Lower leg skin (tissue), 4 donors: ENCODE data around the gene GNG2. TPM values are rescaled to one million over a fixed set of nuclear protein-coding genes. Genes with fewer than 3 reads are reported as not detected.

Experiments used
- DNase-seq, 2 donors: peaks; one replicate each; pipeline ENCODE4 v3.0.0-alpha.2; 2019; ENCODE audit warnings: low spot score in 2 of 2
- H3K4me3 ChIP-seq: fragments of 200-600 bp; sonication (generic); 2 replicates; pipeline ENCODE4 v1.5.1; 2017; ENCODE audit warnings: mild to moderate bottlenecking, low read depth; ENCODE audit not compliant: poor library complexity, severe bottlenecking
- CTCF ChIP-seq, 3 donors: fragments of 450-650 bp; IDR thresholded peaks; one replicate each; pipeline ENCODE4 v1.5.1; 2016; ENCODE audit warnings: antibody characterized with exemption in 3 of 3, mild to moderate bottlenecking in 3 of 3, moderate library complexity in 2 of 3
- POLR2A ChIP-seq, 2 donors: fragments of 450-650 bp; IDR thresholded peaks; one replicate each; pipeline ENCODE4 v1.6.1; 2016 to 2017; ENCODE audit warnings: antibody characterized with exemption in 2 of 2, mild to moderate bottlenecking in 1 of 2, moderate library complexity in 1 of 2
- WGBS, 2 donors: methylation state at CpG; one replicate each; pipeline ENCODE4 v1.1.5; 2018; 5-methylcytosine and 5-hydroxymethylcytosine counted together
- intact Hi-C: fragments of 100-400 bp; cut with DNase I; formaldehyde crosslinking; loops from one replicate; pipeline ENCODE4 v1.15.0; 2023; ENCODE audit warnings: low total_unique reads
- total RNA-seq, 4 donors: library from RNA; depleted of rRNA; stranded (reverse); fragments of >200 nt; gene quantifications; one replicate each; pipeline ENCODE4 v1.1.0, GENCODE V29; 2016

The GNG2 gene
- total RNA-seq, 4 donors from 2014 or later, result 4.0 to 6.6 (median 5.0) TPM

- 78 to 86% methylated on average over 2 of the region's 2 CpGs for WGBS, 2 donors
- no peak for TF ChIP-seq POLR2A (IDR thresholded peaks at IDR 0.05)
- TF ChIP-seq CTCF (IDR thresholded peaks at IDR 0.05), result no peak
- H3K4me3 ChIP-seq, result no peak overlapping the region
- intact Hi-C loops, result no loop called here
- DNase-seq, result no peak
These were observed 7.3 kb downstream of the GNG2 start for GRCh38 chr14:51867741-51868140.

DNA sequence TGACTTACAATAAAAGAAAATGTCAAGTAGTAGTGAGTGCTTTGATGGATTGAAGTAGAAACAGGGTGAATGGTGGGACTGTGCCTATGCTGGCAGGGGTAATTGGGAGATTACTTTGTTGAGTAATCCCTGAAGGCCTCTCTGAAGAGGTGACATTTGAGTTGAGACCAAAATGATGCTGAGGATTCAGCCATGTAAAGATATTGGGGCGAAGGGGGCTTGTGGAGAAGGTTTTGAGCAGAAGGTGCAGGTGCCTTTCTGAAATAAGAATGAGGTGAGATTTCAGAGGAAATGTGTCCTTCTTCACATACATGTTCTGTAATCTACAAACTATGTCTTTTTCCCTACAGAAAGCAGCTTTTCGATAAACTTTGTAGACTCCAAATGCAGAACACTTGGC, 8.0 kb downstream of the GNG2 start:
- intact Hi-C loops, result no loop called here
- H3K4me3 ChIP-seq, result no peak overlapping the region
- TF ChIP-seq CTCF (IDR thresholded peaks at IDR 0.05) (no peak), POLR2A (IDR thresholded peaks at IDR 0.05) (no peak)
- WGBS, 2 donors, result 80 to 85% methylated on average over 2 of the region's 2 CpGs
- no peak for DNase-seq

DNA sequence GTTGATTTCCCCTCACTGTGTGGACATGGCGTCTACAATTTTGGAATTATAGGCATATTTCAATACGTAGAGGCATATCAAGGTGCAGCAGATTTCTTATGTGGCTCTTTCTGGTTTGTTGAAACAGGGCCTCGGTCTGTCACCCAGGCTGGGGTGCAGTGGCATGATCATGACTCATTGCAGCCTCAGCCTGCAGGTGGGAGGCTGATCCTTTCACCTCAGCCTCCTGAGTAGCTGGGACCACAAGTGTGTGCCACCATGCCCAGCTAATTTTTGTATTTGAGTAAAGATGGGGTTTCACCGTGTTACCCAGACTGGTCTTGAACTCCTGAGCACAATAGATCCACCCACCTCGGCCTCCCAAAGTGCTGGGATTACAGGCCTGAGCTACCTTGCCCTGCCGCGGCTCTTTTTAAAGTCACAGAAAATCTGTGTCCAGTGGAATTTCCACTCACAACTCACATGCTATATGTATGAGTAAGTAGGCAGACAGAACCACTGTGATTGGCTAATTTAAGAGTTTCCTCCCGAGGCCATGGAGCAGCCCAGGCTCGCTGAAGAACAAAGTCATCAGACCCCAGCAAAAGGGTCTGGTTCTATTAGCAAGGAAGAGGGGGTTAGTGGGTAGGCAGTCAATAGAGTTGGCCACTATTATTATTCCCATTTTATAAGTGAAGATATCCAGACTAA, 9.1 kb downstream of the GNG2 start:
- intact Hi-C loops, result no loop called here
- TF ChIP-seq CTCF (IDR thresholded peaks at IDR 0.05) (no peak), POLR2A (IDR thresholded peaks at IDR 0.05) (no peak)
- WGBS, 2 donors, result 90 to 91% methylated on average over 9 of the region's 9 CpGs
- no peak for DNase-seq
- H3K4me3 ChIP-seq, result no peak overlapping the region

DNA sequence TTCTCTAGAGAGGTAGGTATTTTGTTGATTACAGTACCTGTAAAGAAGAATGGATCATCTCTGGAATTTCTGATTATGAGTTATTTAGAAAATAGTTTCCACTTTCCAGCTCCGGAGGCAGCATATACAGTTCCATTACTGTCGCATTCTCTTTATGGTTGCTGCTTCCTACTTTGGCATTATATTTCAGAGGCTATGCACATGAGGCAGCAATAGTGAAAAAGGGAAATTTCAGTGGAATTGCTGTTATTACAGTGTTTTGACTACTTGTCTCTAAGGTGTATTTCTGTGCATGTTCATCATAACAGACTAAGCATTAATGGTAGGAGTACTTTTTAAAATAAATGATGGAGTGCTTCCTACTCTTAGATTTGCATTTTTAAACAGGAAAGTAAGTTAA, 10.2 kb downstream of the GNG2 start:
- WGBS, 2 donors, result 87 to 93% methylated on average over 2 of the region's 2 CpGs
- no peak overlapping the region for H3K4me3 ChIP-seq
- intact Hi-C loops, result no loop called here
- TF ChIP-seq POLR2A (IDR thresholded peaks at IDR 0.05) (no peak), CTCF (IDR thresholded peaks at IDR 0.05) (no peak)
- DNase-seq, result no peak

DNA sequence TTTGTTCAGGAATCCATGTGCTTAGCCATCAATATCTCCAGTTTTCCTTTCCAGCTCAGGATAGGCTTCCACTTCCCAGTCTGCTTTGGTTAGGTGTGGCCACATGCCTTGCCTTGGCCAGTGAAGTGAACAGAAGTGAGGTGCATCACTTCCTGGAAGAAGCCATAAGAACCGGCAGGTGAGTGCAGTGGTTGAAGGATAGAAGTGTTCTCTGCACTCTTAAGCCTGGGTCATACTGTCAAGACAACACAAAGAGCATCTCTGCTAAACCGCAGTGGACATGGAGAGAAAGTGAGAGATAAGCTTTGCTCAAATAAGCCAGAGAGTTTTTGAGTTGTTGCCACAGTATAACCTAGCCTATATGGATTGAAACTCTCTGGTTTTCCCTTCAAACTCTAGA, 11.4 kb downstream of the GNG2 start:
- no peak overlapping the region for H3K4me3 ChIP-seq
- TF ChIP-seq CTCF (IDR thresholded peaks at IDR 0.05), result no peak
- intact Hi-C loops, result no loop called here
- WGBS, 2 donors, result 76 to 91% methylated on average over 2 of the region's 2 CpGs
- no peak for DNase-seq

- DNase-seq, result no peak
- 75 to 87% methylated on average over 3 of the region's 3 CpGs for WGBS, 2 donors
- H3K4me3 ChIP-seq, result no peak overlapping the region
- intact Hi-C loops, result no loop called here
- TF ChIP-seq CTCF (IDR thresholded peaks at IDR 0.05), result no peak
- no peak for TF ChIP-seq POLR2A (IDR thresholded peaks at IDR 0.05)
These were observed 12.0 kb downstream of the GNG2 start for GRCh38 chr14:51872396-51872795.
